GM12878 (cell line): ENCODE measurements around the gene FOXP1. TPM values are rescaled to one million over a fixed set of nuclear protein-coding genes. Genes with fewer than 3 reads are reported as not detected.

ENCODE experiments used
- CHD4 ChIP-seq: fragments of 200-600 bp; sonication (generic); IDR thresholded peaks from 2 replicates; pipeline ENCODE4 v1.6.1; 2016; ENCODE audit warnings: mild to moderate bottlenecking
- FOXK2 ChIP-seq: fragments of 450-650 bp; IDR thresholded peaks from 2 replicates; pipeline ENCODE4 v1.6.1; 2017; ENCODE audit warnings: mild to moderate bottlenecking, moderate library complexity
- GATAD2B ChIP-seq: fragments of 450-650 bp; conservative IDR thresholded peaks from 2 replicates; pipeline ENCODE4 v1.6.1; 2017; ENCODE audit warnings: low read depth, mild to moderate bottlenecking, moderate library complexity
- KLF5 ChIP-seq: fragments of 450-650 bp; IDR thresholded peaks from 2 replicates; pipeline ENCODE4 v1.6.1; 2014; ENCODE audit warnings: mild to moderate bottlenecking; ENCODE audit not compliant: partially characterized antibody
- MEF2B ChIP-seq: fragments of 450-650 bp; IDR thresholded peaks from 2 replicates; pipeline ENCODE4 v1.6.1; 2018; ENCODE audit warnings: mild to moderate bottlenecking, moderate library complexity; ENCODE audit not compliant: partially characterized antibody, poor library complexity, severe bottlenecking
- POLR2AphosphoS5 ChIP-seq: IDR thresholded peaks from 2 replicates; pipeline ENCODE4 v1.6.1; 2011; ENCODE audit warnings: mild to moderate bottlenecking, low read length, inconsistent platforms
- SPI1 ChIP-seq: IDR thresholded peaks from 2 replicates; pipeline ENCODE4 v1.6.1; 2011; ENCODE audit warnings: low read depth, mild to moderate bottlenecking, low read length, moderate library complexity, borderline replicate concordance; ENCODE audit not compliant: insufficient read depth
- WRNIP1 ChIP-seq: IDR thresholded peaks from 2 replicates; pipeline ENCODE4 v1.6.1; 2011; ENCODE audit warnings: low read depth, low read length, improper control_type of control experiment, borderline replicate concordance
- ZBTB4 ChIP-seq: fragments of 450-650 bp; formaldehyde crosslinking; IDR thresholded peaks from 2 replicates; pipeline ENCODE4 v1.4.0; 2022; ENCODE audit warnings: mild to moderate bottlenecking, moderate library complexity
- ZZZ3 ChIP-seq: IDR thresholded peaks from 2 replicates; pipeline ENCODE4 v1.6.1; 2011; ENCODE audit warnings: low read depth; ENCODE audit not compliant: control insufficient read depth, insufficient read length
- polyA plus RNA-seq, 11 experiments: library from polyadenylated mRNA; depleted of rRNA in 4 of 11; unstranded in 6 of 11; stranded (reverse) in 5 of 11; fragments of >200 nt; fragmentation: Nextera tagmentation in 4 of 11; fragmentation: Illumina TruSeq in 1 of 11; extraction: Ambion mirVana in 4 of 11; extraction: Trizol in 1 of 11; gene quantifications; 1 replicate in 1 of 11; 2 replicates in 10 of 11; pipeline versions ENCODE4 v1.2.1 to v1.2.3, GENCODE V29; 2011 to 2016; ENCODE audit warnings: inconsistent platforms in 2 of 11, missing spikeins in 2 of 11, low read depth in 1 of 11
- total RNA-seq, 4 experiments: library from RNA; depleted of rRNA in 3 of 4; stranded (reverse); fragments of >200 nt in 3 of 4; fragmentation: Illumina TruSeq in 1 of 4; extraction: Trizol in 1 of 4; gene quantifications; 2 replicates each; pipeline versions ENCODE4 v1.2.1 to v1.2.3, GENCODE V29; 2013 to 2021
- TF ChIP-seq, protein P1 (sequence below): fragments of 450-650 bp; IDR thresholded peaks from 2 replicates; pipeline ENCODE4 v1.6.1; 2016; ENCODE audit warnings: mild to moderate bottlenecking, moderate library complexity, borderline replicate concordance
- TF ChIP-seq, protein P2 (sequence below): IDR thresholded peaks from 2 replicates; pipeline ENCODE4 v1.6.1; 2011; ENCODE audit warnings: mild to moderate bottlenecking, low read depth, low read length, moderate library complexity; ENCODE audit not compliant: insufficient replicate concordance
- TF ChIP-seq, protein P3 (sequence below): IDR thresholded peaks from 2 replicates; pipeline ENCODE4 v1.6.1; 2012; ENCODE audit warnings: mild to moderate bottlenecking, low read depth, low read length

Gene FOXP1
- total and polyA plus RNA-seq, 10 of the 15 experiments (the other 5 are each of a cell fraction or from before 2014, with no cell fraction given): 0.05 to 1.6 (median 0.20) TPM; not detected in 1

- TF ChIP-seq, protein P1, sequence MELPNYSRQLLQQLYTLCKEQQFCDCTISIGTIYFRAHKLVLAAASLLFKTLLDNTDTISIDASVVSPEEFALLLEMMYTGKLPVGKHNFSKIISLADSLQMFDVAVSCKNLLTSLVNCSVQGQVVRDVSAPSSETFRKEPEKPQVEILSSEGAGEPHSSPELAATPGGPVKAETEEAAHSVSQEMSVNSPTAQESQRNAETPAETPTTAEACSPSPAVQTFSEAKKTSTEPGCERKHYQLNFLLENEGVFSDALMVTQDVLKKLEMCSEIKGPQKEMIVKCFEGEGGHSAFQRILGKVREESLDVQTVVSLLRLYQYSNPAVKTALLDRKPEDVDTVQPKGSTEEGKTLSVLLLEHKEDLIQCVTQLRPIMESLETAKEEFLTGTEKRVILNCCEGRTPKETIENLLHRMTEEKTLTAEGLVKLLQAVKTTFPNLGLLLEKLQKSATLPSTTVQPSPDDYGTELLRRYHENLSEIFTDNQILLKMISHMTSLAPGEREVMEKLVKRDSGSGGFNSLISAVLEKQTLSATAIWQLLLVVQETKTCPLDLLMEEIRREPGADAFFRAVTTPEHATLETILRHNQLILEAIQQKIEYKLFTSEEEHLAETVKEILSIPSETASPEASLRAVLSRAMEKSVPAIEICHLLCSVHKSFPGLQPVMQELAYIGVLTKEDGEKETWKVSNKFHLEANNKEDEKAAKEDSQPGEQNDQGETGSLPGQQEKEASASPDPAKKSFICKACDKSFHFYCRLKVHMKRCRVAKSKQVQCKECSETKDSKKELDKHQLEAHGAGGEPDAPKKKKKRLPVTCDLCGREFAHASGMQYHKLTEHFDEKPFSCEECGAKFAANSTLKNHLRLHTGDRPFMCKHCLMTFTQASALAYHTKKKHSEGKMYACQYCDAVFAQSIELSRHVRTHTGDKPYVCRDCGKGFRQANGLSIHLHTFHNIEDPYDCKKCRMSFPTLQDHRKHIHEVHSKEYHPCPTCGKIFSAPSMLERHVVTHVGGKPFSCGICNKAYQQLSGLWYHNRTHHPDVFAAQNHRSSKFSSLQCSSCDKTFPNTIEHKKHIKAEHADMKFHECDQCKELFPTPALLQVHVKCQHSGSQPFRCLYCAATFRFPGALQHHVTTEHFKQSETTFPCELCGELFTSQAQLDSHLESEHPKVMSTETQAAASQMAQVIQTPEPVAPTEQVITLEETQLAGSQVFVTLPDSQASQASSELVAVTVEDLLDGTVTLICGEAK: no peak
- TF ChIP-seq WRNIP1: no peak
- TF ChIP-seq FOXK2: no peak
- no peak for TF ChIP-seq ZBTB4 (CRISPR knock-in tag)
- no peak for TF ChIP-seq ZZZ3
- TF ChIP-seq, protein P2, sequence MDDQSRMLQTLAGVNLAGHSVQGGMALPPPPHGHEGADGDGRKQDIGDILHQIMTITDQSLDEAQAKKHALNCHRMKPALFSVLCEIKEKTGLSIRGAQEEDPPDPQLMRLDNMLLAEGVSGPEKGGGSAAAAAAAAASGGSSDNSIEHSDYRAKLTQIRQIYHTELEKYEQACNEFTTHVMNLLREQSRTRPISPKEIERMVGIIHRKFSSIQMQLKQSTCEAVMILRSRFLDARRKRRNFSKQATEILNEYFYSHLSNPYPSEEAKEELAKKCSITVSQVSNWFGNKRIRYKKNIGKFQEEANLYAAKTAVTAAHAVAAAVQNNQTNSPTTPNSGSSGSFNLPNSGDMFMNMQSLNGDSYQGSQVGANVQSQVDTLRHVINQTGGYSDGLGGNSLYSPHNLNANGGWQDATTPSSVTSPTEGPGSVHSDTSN: no peak
- TF ChIP-seq, protein P3, sequence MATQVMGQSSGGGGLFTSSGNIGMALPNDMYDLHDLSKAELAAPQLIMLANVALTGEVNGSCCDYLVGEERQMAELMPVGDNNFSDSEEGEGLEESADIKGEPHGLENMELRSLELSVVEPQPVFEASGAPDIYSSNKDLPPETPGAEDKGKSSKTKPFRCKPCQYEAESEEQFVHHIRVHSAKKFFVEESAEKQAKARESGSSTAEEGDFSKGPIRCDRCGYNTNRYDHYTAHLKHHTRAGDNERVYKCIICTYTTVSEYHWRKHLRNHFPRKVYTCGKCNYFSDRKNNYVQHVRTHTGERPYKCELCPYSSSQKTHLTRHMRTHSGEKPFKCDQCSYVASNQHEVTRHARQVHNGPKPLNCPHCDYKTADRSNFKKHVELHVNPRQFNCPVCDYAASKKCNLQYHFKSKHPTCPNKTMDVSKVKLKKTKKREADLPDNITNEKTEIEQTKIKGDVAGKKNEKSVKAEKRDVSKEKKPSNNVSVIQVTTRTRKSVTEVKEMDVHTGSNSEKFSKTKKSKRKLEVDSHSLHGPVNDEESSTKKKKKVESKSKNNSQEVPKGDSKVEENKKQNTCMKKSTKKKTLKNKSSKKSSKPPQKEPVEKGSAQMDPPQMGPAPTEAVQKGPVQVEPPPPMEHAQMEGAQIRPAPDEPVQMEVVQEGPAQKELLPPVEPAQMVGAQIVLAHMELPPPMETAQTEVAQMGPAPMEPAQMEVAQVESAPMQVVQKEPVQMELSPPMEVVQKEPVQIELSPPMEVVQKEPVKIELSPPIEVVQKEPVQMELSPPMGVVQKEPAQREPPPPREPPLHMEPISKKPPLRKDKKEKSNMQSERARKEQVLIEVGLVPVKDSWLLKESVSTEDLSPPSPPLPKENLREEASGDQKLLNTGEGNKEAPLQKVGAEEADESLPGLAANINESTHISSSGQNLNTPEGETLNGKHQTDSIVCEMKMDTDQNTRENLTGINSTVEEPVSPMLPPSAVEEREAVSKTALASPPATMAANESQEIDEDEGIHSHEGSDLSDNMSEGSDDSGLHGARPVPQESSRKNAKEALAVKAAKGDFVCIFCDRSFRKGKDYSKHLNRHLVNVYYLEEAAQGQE: no peak
- no peak for TF ChIP-seq MEF2B
- no peak for TF ChIP-seq SPI1
- TF ChIP-seq POLR2AphosphoS5: no peak
- no peak for TF ChIP-seq GATAD2B
- TF ChIP-seq KLF5: no peak
- TF ChIP-seq CHD4: no peak
Observed at GRCh38 chr3:71497367-71497897, 86.1 kb downstream of the FOXP1 start (continued).
